Fibroblast of skin of right quadriceps (primary cell): ENCODE results near the gene GKN1.

ENCODE experiments used
- DNase-seq: peaks from one replicate; pipeline ENCODE4 v3.0.0-alpha.2; 2013

Gene GKN1

GRCh38 chr2:69011611-69012157, 37.2 kb downstream of the GKN1 start:
- DNase-seq = no peak

DNA sequence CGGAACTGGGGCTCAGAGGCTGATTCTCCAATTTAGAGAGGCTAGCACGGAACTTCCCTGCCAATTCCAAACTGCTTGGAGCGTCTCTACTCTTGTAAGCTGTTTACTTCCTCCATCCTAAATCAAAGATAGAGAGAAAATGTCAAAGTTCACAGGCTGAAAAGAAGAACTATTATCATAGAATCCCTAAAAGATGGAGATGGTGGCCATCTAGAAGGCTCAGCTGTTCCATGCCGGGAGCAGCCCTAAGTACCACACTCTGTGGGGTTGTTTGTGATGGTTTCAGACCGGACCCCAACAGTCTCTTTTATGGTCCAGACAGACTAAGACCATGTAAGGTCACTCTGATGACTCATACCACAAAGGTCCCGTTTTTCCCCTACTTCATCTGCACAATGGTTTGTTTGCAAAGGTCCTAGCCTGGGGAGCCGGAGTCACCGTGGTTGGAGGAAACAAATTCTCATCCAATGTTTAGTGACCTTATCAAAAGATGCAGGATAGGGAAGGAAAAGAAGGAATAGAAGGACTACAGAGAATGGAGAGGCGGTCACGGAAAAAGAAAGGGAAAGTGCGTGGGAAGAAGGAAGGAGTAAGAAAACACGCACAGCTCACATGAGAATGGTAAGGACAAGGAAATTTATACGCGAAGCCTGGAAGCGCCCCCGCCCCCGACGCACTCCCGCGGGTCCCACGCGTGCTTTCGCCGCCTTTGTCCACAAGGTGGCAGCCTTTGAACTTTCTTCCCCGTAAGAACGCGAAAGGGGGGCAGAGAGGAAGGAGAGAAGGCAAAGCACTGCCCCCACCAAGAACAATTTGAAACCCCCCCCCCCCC, 38.1 kb downstream of the GKN1 start:
- no peak for DNase-seq

DNA sequence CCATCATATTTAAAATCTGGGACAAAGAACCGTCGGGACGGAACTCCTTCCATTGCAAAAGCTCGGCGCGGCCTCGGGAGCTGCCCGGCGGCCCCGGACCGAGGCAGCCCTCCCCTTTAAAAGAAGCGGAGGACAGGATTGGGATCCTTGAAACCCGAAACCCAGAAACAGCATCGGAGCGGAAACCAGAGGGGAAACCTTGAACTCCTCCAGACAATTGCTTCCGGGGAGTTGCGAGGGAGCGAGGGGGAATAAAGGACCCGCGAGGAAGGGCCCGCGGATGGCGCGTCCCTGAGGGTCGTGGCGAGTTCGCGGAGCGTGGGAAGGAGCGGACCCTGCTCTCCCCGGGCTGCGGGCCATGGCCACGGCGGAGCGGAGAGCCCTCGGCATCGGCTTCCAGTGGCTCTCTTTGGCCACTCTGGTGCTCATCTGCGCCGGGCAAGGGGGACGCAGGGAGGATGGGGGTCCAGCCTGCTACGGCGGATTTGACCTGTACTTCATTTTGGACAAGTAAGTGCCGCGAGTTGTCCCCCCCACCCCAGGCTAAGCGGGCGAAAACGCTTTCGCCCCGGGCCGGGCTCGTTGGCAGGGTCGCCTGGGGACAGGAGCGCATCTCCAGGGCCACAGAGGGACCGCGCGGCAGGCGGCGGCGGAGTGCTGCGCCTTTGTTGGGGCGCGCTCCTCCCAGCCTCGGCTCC, 38.9 kb downstream of the GKN1 start, which contains the start of gene ANTXR1:
TSS of gene ANTXR1 (plus strand) at position 38 of the 698 bp plus-strand sequence. CDS start at position 359, 321 bp downstream.
- DNase-seq = peak; percentile 82

GRCh38 chr2:69013840-69014821, 39.7 kb downstream of the GKN1 start:
- DNase-seq = peak; percentile 57

DNA sequence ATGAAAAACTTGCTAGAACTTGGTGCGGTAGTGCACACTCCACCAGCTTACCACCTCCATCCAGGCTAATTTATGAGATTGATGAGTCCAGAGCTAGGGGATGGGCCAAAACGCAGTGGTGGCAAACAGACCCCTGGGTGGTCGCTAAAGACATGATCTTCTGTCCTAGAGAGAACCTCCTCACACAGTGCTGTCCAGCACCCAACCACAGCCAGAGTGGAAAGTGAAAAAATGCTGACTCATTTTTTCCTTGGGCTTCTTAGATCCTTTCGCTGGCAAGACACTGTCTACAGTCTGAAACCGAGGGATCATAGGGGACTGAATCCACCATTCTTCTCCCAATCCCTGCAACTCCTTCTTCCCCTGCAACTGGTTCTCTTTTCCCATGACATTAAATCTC, 42.6 kb downstream of the GKN1 start:
- peak; percentile 75 for DNase-seq

DNA sequence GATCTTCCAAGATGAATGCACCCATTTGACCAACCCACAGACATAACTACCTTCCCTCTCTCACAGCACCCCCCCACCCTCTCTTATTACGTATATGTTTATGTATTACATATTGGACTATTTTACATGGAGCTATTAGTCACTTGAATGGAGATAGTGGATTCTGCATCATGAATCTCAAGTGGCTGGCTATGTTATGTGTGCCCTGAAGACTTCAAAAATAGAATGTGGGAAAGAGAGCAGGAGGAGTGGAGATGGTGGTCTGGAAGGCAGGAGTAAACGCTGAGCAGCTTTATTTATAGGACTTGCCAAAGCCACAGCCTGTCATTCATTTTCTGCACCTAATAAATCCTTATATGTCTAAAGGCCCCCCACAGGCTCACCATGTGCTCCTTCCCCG, 43.4 kb downstream of the GKN1 start:
- peak; percentile 35 for DNase-seq

DNA sequence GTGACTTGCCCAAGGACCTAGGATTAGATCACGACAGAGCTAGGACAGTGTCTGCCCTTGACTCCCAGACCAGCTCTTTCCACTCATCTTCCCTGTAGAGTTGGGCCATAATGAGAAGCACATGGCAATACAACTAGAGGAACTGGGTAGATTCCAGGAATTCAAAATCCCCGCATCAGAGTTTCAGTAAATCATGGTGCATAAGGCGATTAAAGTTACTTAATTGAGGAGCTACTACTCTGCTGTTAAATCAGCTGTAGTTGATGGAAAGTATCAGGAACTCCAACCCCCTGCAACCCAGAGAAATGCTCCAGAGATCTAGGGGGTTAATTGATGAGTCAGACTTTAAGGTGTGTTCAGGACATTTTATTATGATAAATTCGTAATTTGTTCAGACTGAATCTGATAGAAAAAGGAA, 44.3 kb downstream of the GKN1 start:
- DNase-seq = peak; percentile 64

GRCh38 chr2:69020496-69021426, 46.3 kb downstream of the GKN1 start:
- DNase-seq = no peak

GRCh38 chr2:69021727-69022126, 47.3 kb downstream of the GKN1 start:
- no peak for DNase-seq

GRCh38 chr2:69022548-69022947, 48.1 kb downstream of the GKN1 start:
- DNase-seq = no peak

DNA sequence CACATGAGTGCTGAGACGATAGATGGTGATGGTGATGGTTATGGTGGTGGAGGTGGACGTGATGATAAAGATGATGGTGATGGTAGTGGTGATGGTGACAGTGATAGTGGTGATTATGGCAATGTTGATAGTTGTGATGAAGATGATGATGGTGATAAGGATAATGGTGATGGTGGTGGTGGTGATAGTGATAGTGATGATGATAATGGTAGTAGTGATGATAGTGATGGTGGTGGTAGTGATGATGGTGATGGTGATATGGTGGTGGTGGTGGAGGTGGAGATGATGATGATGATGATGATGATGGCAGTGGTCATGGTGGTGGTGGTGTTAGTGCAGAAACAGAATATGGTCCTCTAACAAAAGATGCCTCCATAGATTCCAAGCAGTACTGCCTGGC, 48.8 kb downstream of the GKN1 start:
- DNase-seq = no peak

DNA sequence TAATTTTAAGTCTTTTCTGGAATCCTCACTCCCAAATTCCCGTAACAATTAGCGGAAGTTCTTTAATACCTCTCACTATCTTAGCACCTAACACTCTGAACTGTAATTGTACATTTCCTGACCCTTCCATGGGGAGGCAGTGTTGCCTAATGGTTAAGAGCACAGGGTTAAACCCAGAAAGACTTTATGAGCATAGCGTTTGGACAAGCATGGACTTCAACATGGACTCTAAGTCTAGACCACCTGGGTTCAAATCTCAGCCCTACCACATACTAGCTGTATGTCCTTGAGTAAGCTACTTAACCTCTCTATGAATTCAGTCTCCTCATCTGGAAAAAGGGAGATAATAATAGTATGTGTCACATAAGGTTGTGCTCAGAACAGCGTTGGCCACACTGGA, 51.6 kb downstream of the GKN1 start:
- DNase-seq = no peak

DNA sequence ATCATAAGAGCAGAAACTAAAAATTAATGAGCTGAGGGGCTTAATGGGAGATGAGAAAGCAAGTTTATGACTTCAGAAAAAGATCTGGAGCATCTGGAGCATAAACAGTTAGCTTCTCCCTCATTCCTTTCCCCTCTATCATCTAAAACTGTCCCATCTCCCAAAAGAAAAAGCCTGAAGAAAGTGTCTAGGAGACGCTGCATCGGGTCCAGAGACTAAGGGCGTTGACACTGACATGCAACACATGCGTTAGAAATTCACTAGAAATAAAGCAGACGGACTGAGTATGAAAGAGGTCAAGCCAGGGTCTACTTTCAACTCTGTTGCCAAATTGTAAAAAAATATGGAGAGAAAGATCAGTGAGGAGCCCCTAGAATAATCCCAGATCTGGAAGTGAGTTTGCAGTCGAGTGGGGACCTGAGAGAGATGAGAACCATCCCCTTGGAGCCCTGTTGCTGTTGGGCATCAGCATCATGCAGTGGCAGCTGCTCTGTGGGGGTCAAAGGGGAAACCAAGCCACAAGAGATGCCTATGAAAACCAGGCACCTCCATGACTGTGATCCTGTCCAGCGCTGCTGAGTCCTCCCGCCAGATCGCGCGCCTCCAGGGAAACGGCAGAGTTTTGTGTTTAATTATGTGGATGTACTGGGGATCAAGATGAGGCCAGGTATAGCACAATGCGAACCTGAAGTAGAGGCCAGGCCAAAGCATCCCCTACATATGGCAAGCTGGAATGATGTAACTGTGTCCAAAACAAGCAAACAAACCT, 52.4 kb downstream of the GKN1 start:
- DNase-seq = no peak
